IMR-90 (cell line): ENCODE data around the gene TBC1D10A. TPM values are rescaled to one million over a fixed set of nuclear protein-coding genes. Genes with fewer than 3 reads are reported as not detected.

Experiments
- ATAC-seq: fragments of 200-7000 bp; cut with Tn5 transposase; 2 replicates; pipeline ENCODE4 v1.9.1; 2020; ENCODE audit warnings: low read depth, mild to moderate bottlenecking, moderate library complexity
- BruUV-seq: library from RNA; stranded (reverse); fragments of 400-500 nt; replicated peaks from 2 replicates; lab custom pipeline; 2021; lab: Mats Ljungman, UMichigan
- CTCF ChIA-PET: fragments of 300-600 bp; formaldehyde crosslinking; extraction: SDS; loops from one replicate; lab custom pipeline; 2021; ENCODE audit warnings: antibody characterized with exemption; lab: Yijun Ruan, JAX
- POLR2A ChIA-PET: fragments of 300-600 bp; sonication (Branson Sonifier 250); formaldehyde crosslinking; loops from one replicate; lab custom pipeline; 2022; ENCODE audit warnings: antibody characterized with exemption; ENCODE audit not compliant: unreplicated experiment; lab: Charles Lee
- DNase-seq: peaks from one replicate; pipeline ENCODE4 v3.0.0; 2013
- H2AFZ ChIP-seq: replicated peaks from 2 replicates; pipeline ENCODE3; 2013; ENCODE audit warnings: low read length, mild to moderate bottlenecking; ENCODE audit not compliant: poor library complexity
- H2AK5ac ChIP-seq: 2 replicates; pipeline ENCODE4 v1.6.1; 2013; ENCODE audit warnings: low read depth, low read length, inconsistent platforms
- H2AK9ac ChIP-seq: replicated peaks from 2 replicates; pipeline ENCODE3; 2013; ENCODE audit warnings: mild to moderate bottlenecking, low read depth, low read length, moderate library complexity; ENCODE audit not compliant: poor library complexity
- H2BK120ac ChIP-seq: 2 replicates; pipeline ENCODE4 v1.6.1; 2013; ENCODE audit warnings: low read depth, low read length, inconsistent platforms
- H2BK15ac ChIP-seq: 3 replicates; pipeline ENCODE4 v1.6.1; 2013; ENCODE audit warnings: low read depth, low read length, inconsistent platforms
- H2BK20ac ChIP-seq: 2 replicates; pipeline ENCODE4 v1.6.1; 2013; ENCODE audit warnings: low read depth, mild to moderate bottlenecking, inconsistent platforms, low read length, moderate library complexity
- H2BK5ac ChIP-seq: 2 replicates; pipeline ENCODE4 v1.6.1; 2013; ENCODE audit warnings: mild to moderate bottlenecking, low read depth, low read length, inconsistent platforms; ENCODE audit not compliant: poor library complexity, severe bottlenecking
- H3K14ac ChIP-seq: replicated peaks from 2 replicates; pipeline ENCODE4 v1.6.1; 2013; ENCODE audit warnings: low read depth, low read length, inconsistent platforms
- H3K18ac ChIP-seq: 2 replicates; pipeline ENCODE4 v1.6.1; 2013; ENCODE audit warnings: low read depth, low read length, control low read depth
- H3K23ac ChIP-seq: 2 replicates; pipeline ENCODE4 v1.6.1; 2013; ENCODE audit warnings: low read depth, low read length, inconsistent platforms
- H3K27ac ChIP-seq: 2 replicates; pipeline ENCODE4 v1.5.1; 2013; ENCODE audit warnings: mild to moderate bottlenecking, control low read depth, low read length; ENCODE audit not compliant: insufficient read depth
- H3K27me3 ChIP-seq: 2 replicates; pipeline ENCODE4 v1.6.1; 2013; ENCODE audit warnings: low read length; ENCODE audit not compliant: control insufficient read depth, insufficient read depth
- H3K36me3 ChIP-seq: 2 replicates; pipeline ENCODE4 v1.6.1; 2013; ENCODE audit warnings: low read length, mixed read lengths; ENCODE audit not compliant: control insufficient read depth, insufficient read depth
- H3K4ac ChIP-seq: 2 replicates; pipeline ENCODE4 v1.6.1; 2013; ENCODE audit warnings: low read depth, low read length, inconsistent platforms
- H3K4me1 ChIP-seq: 2 replicates; pipeline ENCODE4 v1.6.1; 2013; ENCODE audit warnings: low read length, mixed read lengths; ENCODE audit not compliant: control insufficient read depth, insufficient read depth
- H3K4me2 ChIP-seq: 2 replicates; pipeline ENCODE4 v1.6.1; 2013; ENCODE audit warnings: low read depth, mild to moderate bottlenecking, control low read depth, low read length, moderate library complexity
- H3K4me3 ChIP-seq: 2 replicates; pipeline ENCODE4 v1.5.1; 2013; ENCODE audit warnings: low read depth, mild to moderate bottlenecking, control low read depth, low read length, moderate library complexity; ENCODE audit not compliant: insufficient read depth
- H3K56ac ChIP-seq: 2 replicates; pipeline ENCODE4 v1.6.1; 2013; ENCODE audit warnings: low read length, inconsistent platforms; ENCODE audit not compliant: insufficient read depth; ENCODE audit errors: extremely low read depth
- H3K79me1 ChIP-seq, 2 experiments: 2 replicates each; pipeline ENCODE4 v1.6.1; 2013; ENCODE audit warnings: low read length in 2 of 2, inconsistent platforms in 1 of 2, low read depth in 1 of 2
- H3K9ac ChIP-seq: 2 replicates; pipeline ENCODE4 v1.6.1; 2013; ENCODE audit warnings: low read depth, low read length, control low read depth
- H3K9me1 ChIP-seq: 2 replicates; pipeline ENCODE4 v1.6.1; 2013; ENCODE audit warnings: low read length, inconsistent platforms; ENCODE audit not compliant: insufficient read depth
- H3K9me3 ChIP-seq: 2 replicates; pipeline ENCODE4 v1.6.1; 2013; ENCODE audit warnings: low read length; ENCODE audit not compliant: control insufficient read depth, insufficient read depth
- H4K20me1 ChIP-seq: 2 replicates; pipeline ENCODE4 v1.6.1; 2013; ENCODE audit warnings: low read length, inconsistent platforms; ENCODE audit not compliant: insufficient read depth
- H4K5ac ChIP-seq: 2 replicates; pipeline ENCODE4 v1.6.1; 2013; ENCODE audit warnings: mild to moderate bottlenecking, low read depth, low read length, control low read depth
- H4K8ac ChIP-seq, 2 experiments: 2 replicates each; pipeline ENCODE4 v1.6.1; 2013; ENCODE audit warnings: low read depth in 2 of 2, low read length in 2 of 2, control low read depth in 1 of 2, inconsistent platforms in 1 of 2
- H4K91ac ChIP-seq: 2 replicates; pipeline ENCODE4 v1.6.1; 2013; ENCODE audit warnings: low read depth, low read length, inconsistent platforms; ENCODE audit not compliant: insufficient read depth
- FOS ChIP-seq: fragments of 150-350 bp; IDR thresholded peaks from 2 replicates; pipeline ENCODE4 v1.6.1; 2016; ENCODE audit warnings: low read depth, low read length
- MAFK ChIP-seq: IDR thresholded peaks from 2 replicates; pipeline ENCODE4 v1.6.1; 2012; ENCODE audit warnings: low read depth, low read length, improper control_type of control experiment
- RCOR1 ChIP-seq: IDR thresholded peaks from 2 replicates; pipeline ENCODE4 v1.6.1; 2012; ENCODE audit warnings: mild to moderate bottlenecking, low read length, improper control_type of control experiment; ENCODE audit not compliant: insufficient replicate concordance
- WGBS, 2 experiments: methylation state at CpG; one replicate each; pipeline versions ENCODE4 v1.1.5 to v1.1.7; 2013; ENCODE audit warnings: missing lambda C conversion rate in 2 of 2; ENCODE audit not compliant: insufficient read length in 1 of 2; ENCODE audit errors: extremely low coverage in 2 of 2; 5-methylcytosine and 5-hydroxymethylcytosine counted together
- dilution Hi-C: fragments of 300-500 bp; cut with HindIII; formaldehyde crosslinking; loops from one replicate; pipeline ENCODE4 v1.14.3; 2018; ENCODE audit warnings: low sequenced_read_pairs; ENCODE audit not compliant: unreplicated experiment
- in situ Hi-C: fragments of 300-500 bp; cut with MboI; formaldehyde crosslinking; loops from 3 replicates; pipeline ENCODE4 v1.14.3; 2019; ENCODE audit warnings: low sequenced_read_pairs, inconsistent platforms, mixed read lengths
- intact Hi-C: fragments of 100-400 bp; cut with micrococcal nuclease; formaldehyde crosslinking; loops from 2 replicates; pipeline ENCODE4 v1.10.0; 2022
- polyA plus RNA-seq, 3 experiments: library from polyadenylated mRNA; depleted of rRNA; stranded (reverse); fragments of >200 nt; gene quantifications; 2 replicates each; pipeline ENCODE4 v1.2.3, GENCODE V29; 2012; ENCODE audit warnings: low replicate concordance in 1 of 3
- total RNA-seq: library from RNA; depleted of rRNA; stranded (reverse); fragments of >200 nt; gene quantifications from 2 replicates; pipeline ENCODE4 v1.2.3, GENCODE V29; 2012

TBC1D10A gene
- total and polyA plus RNA-seq, 2 of the 4 experiments (the other 2 are of a cell fraction), result 16.3 to 33.1 TPM

GRCh38 chr22:30305906-30306626 is 20.7 kb downstream of the TBC1D10A start:
- H3K4me1 ChIP-seq, result peaks cover 33% of the 10 kb centered on the region
- H2BK20ac ChIP-seq, result no peak overlapping the region
- no peak overlapping the region for H3K27ac ChIP-seq
- H3K4ac ChIP-seq, result peak overlapping the region; percentile 45; the same call in 1 of the 2 replicates
- no peak overlapping the region for H3K4me2 ChIP-seq
- H4K20me1 ChIP-seq, result peaks cover 68% of the 10 kb centered on the region
- H3K56ac ChIP-seq, result no peak overlapping the region
- CTCF ChIA-PET, result no interaction called here
- peak overlapping the region; percentile 3; the same call in 1 of the 2 replicates for H3K23ac ChIP-seq
- H3K4me3 ChIP-seq, result no peak overlapping the region
- H4K8ac ChIP-seq, result peak overlapping the region in 1 of 2 experiments; percentile 18; a peak in 1 of 4 replicates
- ATAC-seq (no peak), DNase-seq (no peak)
- TF ChIP-seq MAFK, result no peak
- TF ChIP-seq FOS, result no peak
- TF ChIP-seq RCOR1, result peak; percentile 36
- no peak overlapping the region for H3K9ac ChIP-seq
- peak overlapping the region; percentile 20 for H2AK9ac ChIP-seq
- BruUV-seq, result no TSS peak
- intact Hi-C loops (no loop called here), dilution Hi-C loops (no loop called here), in situ Hi-C loops (no loop called here)
- H3K18ac ChIP-seq, result no peak overlapping the region
- H2BK120ac ChIP-seq, result no peak overlapping the region
- H4K91ac ChIP-seq, result no peak overlapping the region
- H2BK15ac ChIP-seq, result no peak overlapping the region
- peak overlapping the region; percentile 65; the same call in 1 of the 2 replicates for H3K14ac ChIP-seq
- WGBS, 2 experiments, result no CpG with 5 or more reads among the region's 3 CpGs
- H3K27me3 ChIP-seq, result no peaks in the 10 kb centered on the region
- H3K36me3 ChIP-seq, result peaks cover 25% of the 10 kb centered on the region
- H3K9me3 ChIP-seq, result no peaks in the 10 kb centered on the region
- H2AFZ ChIP-seq, result no peak overlapping the region
- no peak overlapping the region for H2BK5ac ChIP-seq
- H2AK5ac ChIP-seq, result peak overlapping the region; percentile 67
- peaks cover 64 to 93% of the 10 kb centered on the region in 2 experiments for H3K79me1 ChIP-seq
- H3K9me1 ChIP-seq, result peaks cover 42% of the 10 kb centered on the region
- POLR2A ChIA-PET, result no interaction called here
- no peak overlapping the region for H4K5ac ChIP-seq
